Superior temporal gyrus (tissue), 1 donor: ENCODE data around the gene ADSL.
A peak's percentile ranks its signal among the peaks of the same experiment; 100 is the strongest.
"Not testable (repeated sequence)": the region's sequence is repeated elsewhere in the genome, so short reads cannot be mapped to it uniquely, and the experiment has no call there.

Source experiments
- DNase-seq: peaks from one replicate; pipeline ENCODE4 v3.0.0-alpha.2; 2016; ENCODE audit errors: extremely low spot score

ADSL gene

GRCh38 chr22:40368016-40368415 is 21.7 kb downstream of the ADSL start:
- no peak for DNase-seq

- no peak for DNase-seq
Observed at GRCh38 chr22:40368836-40369235, 22.5 kb downstream of the ADSL start.

GRCh38 chr22:40374567-40374966 is 28.3 kb downstream of the ADSL start:
- no peak for DNase-seq

- no peak for DNase-seq
Observed at GRCh38 chr22:40376149-40376548, 29.8 kb downstream of the ADSL start.

DNA sequence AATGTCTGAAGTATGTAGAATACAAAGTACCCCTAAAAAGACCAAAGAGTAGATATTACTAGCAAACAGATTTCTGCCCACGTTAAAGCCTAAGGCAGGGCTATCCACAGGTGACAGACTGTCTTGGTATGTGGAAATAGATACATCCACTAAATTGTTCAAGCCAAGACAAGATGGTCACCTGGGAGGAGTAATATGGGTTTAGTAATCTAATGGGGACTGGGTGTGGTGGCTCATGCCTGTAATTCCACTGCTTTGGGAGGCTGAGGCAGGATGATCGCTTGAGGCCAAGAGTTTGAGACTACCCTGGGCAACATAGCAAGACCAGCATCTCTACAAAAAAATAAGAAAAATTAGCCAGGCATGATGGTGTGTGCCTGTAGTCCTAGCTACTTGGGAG is 31.6 kb downstream of the ADSL start:
- no peak for DNase-seq

DNA sequence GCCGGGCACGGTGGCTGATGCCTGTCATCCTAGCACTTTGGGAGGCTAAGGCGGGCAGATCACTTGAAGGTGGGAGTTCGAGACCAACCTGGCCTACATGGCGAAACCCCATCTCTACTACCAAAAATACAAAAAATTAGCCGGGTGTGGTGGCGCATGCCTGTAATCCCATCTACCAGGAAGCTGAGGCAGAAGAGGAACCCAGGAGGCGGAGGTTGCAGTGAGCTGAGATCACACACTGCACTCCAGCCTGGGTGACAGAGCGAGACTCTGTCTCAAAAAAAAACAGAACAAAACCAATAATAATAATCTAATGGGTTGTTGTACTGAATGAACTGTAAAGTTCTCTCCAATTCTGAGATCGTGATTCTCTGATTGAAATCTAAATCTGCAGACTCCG is 32.1 kb downstream of the ADSL start:
- not testable (repeated sequence) for DNase-seq

DNA sequence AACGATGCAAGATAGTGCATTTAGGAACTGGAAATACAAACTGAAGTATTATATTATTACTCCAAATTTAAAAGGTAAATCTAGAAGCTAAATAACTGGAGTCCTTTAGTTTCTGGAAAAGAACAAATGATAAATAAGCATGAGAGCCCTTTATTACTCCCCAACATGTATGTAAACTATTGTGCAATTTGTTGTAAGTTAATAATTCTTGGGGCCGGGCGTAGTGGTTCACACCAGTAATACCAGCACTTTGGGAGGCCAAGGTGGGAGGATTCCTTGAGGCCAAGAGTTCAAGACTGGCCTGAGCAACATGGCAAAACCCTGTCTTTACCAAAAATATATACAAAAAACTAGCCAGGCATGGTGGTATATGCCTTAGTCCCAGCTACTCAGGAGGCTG is 35.2 kb downstream of the ADSL start:
- DNase-seq = no peak

- no peak for DNase-seq
Observed at GRCh38 chr22:40383905-40384304, 37.6 kb downstream of the ADSL start.

DNA sequence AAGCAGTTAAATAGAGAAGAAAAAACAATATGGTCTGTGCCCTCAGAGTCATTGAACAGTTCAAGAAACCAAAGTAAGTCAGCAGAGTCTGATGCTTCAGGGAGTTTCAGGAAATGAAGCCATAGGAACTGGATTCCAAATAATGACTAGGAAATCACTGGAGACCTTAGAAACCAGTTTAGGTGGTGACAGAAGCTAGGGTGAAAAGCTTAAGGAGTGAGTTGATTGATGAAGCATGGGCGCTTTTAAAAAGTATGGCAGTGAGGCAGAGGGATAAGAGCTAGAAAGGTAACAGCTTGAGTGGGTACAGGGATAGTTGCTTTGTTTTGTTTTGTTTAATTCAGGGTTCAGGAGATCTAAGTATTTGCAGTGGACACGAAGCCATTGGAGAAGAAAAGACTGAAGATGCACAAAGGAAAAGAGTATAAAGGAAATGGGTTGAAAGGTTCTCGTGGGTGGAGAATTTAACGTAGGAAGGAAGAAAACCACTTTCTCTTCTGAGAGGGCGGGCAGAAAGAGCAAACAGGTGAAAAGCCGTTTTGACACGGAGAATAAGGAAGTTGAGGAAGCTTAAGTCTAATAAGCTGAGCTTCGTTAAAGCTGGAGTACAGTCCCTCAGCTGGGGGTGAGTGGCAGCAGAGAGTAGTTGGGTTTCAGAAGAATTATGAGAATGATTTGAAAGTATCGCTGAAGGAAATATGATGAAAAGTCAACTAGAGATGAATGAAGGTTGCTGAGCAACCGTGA is 38.9 kb downstream of the ADSL start:
- DNase-seq = no peak

GRCh38 chr22:40387746-40388145 is 41.4 kb downstream of the ADSL start:
- DNase-seq = no peak

DNA sequence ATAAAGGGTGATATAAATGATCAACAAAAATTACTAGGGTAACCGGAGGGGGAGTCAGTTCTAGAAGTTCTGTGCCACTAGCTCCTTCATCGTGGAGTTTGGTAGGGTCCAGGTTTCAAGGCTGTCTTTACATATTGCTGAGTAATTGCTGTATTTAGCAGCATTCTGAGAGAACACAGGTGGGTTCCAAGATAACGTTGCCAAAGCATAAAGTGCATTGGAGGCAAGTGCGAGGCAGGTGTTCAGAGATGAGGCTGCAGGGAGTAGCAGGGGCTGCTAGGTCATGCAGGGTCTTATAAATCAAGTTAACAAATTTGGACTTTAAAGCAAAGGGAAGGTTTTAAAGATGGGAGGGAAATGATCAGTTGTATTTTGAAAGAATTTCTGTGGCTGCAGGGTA is 41.9 kb downstream of the ADSL start:
- DNase-seq = no peak

DNA sequence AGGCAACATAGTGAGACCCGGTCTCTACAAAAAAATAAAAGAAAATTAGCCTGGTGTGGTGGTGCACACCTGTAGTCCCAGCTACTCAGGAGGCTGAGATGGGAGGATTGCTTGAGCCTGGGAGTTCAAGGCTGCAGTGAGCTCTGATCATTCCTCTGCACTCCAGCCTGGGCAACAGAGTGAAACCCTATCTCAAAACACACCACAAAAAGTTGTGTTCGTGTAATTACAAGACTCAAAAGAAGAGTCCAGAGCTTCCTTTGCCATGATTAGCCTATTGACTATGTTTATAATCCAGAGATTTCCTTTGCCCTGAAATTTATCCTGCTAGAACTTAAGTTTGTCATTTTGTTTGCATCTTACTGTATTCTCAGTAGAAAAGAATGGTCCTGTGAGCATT is 45.1 kb downstream of the ADSL start:
- no peak for DNase-seq

- DNase-seq = no peak
Observed at GRCh38 chr22:40392618-40393017, 46.3 kb downstream of the ADSL start.

DNA sequence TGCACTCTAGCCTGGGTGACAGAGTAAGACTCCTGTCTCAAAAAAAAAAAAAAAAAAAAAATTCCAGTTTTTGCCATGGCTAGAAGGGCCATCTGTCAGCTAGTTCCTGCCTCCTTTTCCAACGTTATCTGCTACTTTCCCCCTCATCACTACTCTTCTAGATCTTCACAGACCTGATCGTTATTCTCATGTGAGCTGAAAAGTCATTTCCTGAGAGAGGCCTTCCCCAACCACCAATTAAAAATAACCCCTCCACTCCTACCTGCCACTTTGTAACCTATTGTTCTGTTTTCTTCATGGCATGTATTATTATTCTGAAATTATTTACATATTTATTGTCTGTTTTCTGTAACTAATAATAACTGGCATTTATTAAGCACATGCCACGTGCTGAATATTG is 48.3 kb downstream of the ADSL start:
- DNase-seq = no peak

DNA sequence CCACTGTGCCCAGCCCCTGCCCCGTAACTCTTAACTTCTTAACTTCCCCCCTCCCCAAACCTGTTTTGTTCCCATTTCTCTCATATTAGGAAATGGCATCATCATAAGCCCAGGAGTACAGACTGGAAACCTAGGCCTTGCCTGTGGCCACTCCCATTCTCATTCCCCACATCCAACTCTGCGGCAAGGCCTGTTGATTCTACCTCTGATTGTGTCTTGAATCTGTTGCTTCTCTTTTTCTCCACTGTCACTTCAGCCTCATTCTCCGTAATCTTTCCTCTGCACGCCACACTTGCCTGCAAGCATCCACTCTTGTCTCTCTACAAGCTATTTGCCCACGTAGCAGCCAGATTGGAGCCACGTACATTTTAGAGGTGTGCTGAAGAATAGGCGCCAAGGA is 49.3 kb downstream of the ADSL start:
- no peak for DNase-seq

DNA sequence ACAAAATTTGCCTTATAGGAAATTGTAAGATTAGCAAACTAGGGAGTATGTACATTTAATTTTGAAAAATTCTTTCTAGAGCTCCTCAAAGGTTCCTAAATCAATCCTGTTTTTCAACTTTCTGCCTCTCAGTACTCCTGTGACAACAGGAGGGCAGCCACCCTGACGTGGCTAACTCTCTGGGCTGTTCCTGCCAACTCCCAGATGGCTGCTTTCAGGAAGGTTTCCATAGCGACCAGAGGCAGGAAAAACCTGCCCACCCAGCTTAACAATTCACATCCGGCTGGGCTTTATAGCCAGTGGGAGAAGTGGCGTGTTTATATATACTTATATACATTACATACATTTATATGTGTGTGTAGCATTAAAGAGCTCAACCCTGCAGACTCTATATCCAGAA is 50.6 kb downstream of the ADSL start:
- DNase-seq = peak; percentile 24

DNA sequence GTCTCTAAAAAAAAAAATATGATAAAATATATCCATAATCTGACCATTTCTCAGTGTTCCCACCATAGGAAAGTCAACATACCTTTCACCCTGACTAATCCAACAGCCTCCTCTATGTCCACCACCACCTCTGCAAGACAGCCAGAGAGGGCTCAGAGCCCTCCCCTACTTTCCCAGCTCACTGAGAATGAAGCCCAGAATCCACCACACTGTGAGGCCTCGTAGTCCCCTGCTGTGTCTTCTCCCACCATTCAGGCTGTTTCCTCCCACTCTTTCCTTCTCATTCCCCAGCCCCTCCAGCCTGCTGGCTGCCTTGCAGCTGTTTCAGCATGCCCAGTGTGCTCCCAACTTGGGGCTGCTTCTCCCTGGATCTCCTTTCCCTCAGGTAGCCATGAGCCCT is 51.1 kb downstream of the ADSL start:
- DNase-seq = no peak

DNA sequence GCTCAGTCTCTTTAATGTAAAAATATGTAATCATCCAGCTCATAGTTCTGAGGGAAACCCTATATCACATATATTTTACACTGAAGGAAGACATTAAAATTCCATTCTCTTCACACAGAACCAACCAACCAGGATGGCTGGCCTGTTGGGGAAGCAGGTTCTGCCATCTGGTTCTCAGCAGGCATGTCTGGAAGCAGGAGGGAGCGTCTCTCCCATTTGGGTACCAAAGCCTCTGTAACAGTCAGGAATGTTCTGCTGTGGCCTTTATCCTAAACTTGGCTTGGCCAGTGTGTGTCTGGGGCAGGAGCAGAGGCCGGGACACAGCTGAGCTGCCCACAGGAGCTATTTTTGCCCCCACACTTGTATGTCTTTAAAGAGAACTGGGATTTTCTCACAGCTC is 53.3 kb downstream of the ADSL start:
- DNase-seq = no peak

DNA sequence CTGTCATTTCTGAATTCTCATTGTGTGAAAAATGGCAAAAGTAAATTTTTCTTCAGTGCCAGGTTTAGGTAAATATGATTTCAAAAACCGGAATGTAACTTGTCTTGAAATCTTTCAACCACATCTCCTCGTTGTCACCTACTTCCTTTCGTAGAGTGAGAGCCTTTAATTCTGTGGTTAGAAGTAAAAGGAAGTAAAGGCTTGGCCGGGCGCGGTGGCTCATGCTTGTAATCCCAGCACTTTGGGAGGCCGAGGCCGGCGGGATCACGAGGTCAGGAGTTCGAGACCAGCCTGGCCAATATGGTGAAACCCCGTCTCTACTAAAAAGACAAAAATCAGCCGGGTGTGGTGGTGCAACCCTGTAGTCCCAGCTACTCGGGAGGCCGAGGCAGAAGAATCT is 53.9 kb downstream of the ADSL start:
- no peak for DNase-seq

- no peak for DNase-seq
Observed at GRCh38 chr22:40401532-40401931, 55.2 kb downstream of the ADSL start.

- no peak for DNase-seq
Observed at GRCh38 chr22:40401981-40402406, 55.7 kb downstream of the ADSL start.

GRCh38 chr22:40403141-40403540 is 56.8 kb downstream of the ADSL start:
- no peak for DNase-seq

- DNase-seq = no peak
Observed at GRCh38 chr22:40403651-40404050, 57.4 kb downstream of the ADSL start.
